OCI-LY3 (cell line): ENCODE measurements around the gene FFAR3.

ENCODE experiments used
- EZH2phosphoT487 ChIP-seq: fragments of 200-600 bp; shearing (Covaris generic); IDR thresholded peaks from 2 replicates; pipeline ENCODE4 v1.6.1; 2018; ENCODE audit warnings: antibody characterized with exemption, mixed run types, low read depth
- TF ChIP-seq, protein P1 (sequence below): fragments of 200-600, 300-600 bp; sonication (generic); IDR thresholded peaks from 2 replicates; pipeline ENCODE4 v1.5.1; 2014; ENCODE audit warnings: antibody characterized with exemption, low read length, low read depth

DNA sequence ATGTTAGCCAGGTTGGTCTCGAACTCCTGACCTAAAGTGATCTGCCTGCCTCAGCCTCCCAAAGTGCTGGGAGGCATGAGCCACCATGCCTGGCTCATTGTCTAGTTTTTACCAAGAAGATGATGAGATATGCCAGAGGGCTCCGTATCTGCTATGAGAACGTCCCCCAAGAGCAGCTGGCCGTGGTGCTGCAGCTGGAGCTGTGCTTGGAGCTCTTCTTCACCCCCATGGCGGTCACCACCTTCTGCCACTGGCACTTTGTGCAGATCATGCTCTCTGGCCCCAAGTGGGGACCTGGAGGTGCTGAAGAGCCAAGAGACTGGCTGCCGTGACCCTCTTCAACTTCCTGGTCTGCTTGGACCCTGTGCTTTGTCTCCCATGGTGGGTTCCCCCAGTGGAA, 49.4 kb downstream of the FFAR3 start:
- TF ChIP-seq, protein P1, sequence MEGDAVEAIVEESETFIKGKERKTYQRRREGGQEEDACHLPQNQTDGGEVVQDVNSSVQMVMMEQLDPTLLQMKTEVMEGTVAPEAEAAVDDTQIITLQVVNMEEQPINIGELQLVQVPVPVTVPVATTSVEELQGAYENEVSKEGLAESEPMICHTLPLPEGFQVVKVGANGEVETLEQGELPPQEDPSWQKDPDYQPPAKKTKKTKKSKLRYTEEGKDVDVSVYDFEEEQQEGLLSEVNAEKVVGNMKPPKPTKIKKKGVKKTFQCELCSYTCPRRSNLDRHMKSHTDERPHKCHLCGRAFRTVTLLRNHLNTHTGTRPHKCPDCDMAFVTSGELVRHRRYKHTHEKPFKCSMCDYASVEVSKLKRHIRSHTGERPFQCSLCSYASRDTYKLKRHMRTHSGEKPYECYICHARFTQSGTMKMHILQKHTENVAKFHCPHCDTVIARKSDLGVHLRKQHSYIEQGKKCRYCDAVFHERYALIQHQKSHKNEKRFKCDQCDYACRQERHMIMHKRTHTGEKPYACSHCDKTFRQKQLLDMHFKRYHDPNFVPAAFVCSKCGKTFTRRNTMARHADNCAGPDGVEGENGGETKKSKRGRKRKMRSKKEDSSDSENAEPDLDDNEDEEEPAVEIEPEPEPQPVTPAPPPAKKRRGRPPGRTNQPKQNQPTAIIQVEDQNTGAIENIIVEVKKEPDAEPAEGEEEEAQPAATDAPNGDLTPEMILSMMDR, result no peak
- no peak for TF ChIP-seq EZH2phosphoT487
